Neural progenitor cell (in vitro differentiated cells): ENCODE data around the gene CACNA2D4.

ENCODE experiments used
- CTCF ChIP-seq: fragments of 200-600 bp; sonication (generic); IDR thresholded peaks from 2 replicates; pipeline ENCODE4 v1.5.1; 2017; ENCODE audit warnings: antibody characterized with exemption, mild to moderate bottlenecking
- EZH2 ChIP-seq: fragments of 200-600 bp; sonication (generic); IDR thresholded peaks from 2 replicates; pipeline ENCODE4 v1.6.1; 2017; ENCODE audit warnings: antibody characterized with exemption, mild to moderate bottlenecking, moderate library complexity
- EZH2phosphoT487 ChIP-seq: fragments of 200-600 bp; sonication (generic); IDR thresholded peaks from 2 replicates; pipeline ENCODE4 v1.6.1; 2017; ENCODE audit warnings: antibody characterized with exemption

- TF ChIP-seq CTCF (no peak), EZH2 (no peak), EZH2phosphoT487 (no peak)
Observed at GRCh38 chr12:1842183-1842904, 76.1 kb downstream of the CACNA2D4 start.
